Astrocyte of the hippocampus (primary cell): ENCODE data around the gene RBM12.

ENCODE experiments used
- DNase-seq: peaks from one replicate; pipeline ENCODE4 v3.0.0; 2011; ENCODE audit warnings: low read depth, low spot score

The RBM12 gene

GRCh38 chr20:35653893-35654292 lies 10.8 kb downstream of the RBM12 start:
- no peak for DNase-seq

GRCh38 chr20:35653430-35653734 lies 11.3 kb downstream of the RBM12 start:
- DNase-seq = no peak

GRCh38 chr20:35652641-35653429 lies 11.9 kb downstream of the RBM12 start:
- DNase-seq = no peak

GRCh38 chr20:35651958-35652357 lies 12.7 kb downstream of the RBM12 start:
- DNase-seq = no peak

GRCh38 chr20:35650632-35651031 lies 14.1 kb downstream of the RBM12 start:
- DNase-seq = no peak

DNA sequence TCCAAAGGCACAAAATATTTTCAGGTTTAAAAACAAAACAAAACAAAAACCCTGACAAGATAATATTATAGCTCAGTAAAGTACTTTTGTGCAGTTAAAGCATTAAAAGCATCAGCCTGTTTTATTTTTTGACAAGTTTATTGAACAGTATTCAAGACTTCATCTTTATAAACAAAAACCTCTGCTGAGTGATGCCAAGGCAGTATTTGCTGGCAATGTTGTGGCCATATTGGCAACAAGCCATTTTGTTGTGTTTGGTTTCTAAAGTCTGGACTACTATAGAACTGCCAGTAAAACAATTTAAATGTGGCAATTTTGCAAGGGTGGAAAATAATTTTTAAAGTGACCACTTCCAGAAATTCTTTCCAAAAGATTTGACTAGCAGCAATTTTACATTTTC lies 15.9 kb downstream of the RBM12 start:
- peak; percentile 56 for DNase-seq

GRCh38 chr20:35644806-35645205 lies 19.9 kb downstream of the RBM12 start:
- DNase-seq = no peak

GRCh38 chr20:35643045-35643444 lies 21.7 kb downstream of the RBM12 start:
- no peak for DNase-seq

DNA sequence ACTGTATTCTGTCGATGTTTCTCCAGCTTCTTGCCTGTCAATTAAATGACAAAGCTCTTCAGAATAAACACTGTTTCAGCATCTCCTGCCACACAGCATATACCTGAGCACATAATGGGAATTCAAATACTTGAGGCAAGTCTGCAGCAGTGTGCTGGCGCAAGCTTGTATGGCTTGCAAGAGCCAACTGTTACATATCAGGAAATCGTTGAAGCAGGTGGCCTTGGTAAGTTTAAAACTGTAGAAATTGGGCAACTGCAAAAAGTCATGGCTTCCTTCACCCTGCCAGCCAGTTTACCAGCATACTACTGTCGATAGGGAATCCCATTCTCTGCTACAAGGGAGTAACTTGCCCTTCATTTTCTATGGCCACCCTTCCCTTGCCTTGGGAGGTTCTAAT lies 23.0 kb downstream of the RBM12 start:
- no peak for DNase-seq

- no peak for DNase-seq
Measured at GRCh38 chr20:35640724-35641123, 24.0 kb downstream of the RBM12 start.

DNA sequence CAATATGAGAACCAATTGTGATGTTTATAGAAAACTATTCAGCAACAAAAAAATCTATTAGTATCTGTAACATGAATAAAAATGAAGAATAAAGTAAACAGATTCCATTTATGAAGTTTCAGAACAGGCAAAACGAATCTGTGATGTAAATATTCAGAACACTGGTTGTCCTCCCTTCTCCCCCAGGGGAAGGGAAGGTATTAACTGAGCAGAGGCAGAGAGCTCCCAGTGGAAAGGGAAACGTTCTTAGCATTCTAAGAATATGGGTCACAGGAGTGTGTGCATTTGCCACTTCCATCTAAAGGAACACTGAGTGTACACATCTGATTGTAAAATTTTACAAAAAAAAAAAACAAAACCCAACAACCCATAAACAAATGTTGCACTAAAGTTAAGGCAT lies 25.9 kb downstream of the RBM12 start:
- DNase-seq = no peak

GRCh38 chr20:35637276-35637675 lies 27.4 kb downstream of the RBM12 start:
- DNase-seq = no peak

DNA sequence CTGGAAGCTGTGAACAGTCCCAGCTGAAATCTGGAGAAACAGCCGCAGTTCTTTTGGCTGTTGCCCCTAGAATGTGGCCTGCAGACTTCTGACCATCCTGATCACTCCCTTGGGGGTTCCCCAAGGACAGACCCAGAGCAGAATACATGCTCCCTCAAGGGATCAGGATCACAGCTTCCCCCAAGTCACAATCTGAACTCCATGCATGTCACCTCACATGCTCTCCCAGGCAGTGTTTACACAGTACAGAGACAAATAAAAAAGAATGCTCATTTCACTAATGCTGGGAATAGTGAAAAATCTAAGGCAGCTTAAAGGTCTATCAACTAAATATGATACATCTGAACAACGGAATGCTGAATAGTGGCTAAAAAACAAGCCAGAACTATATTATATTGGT lies 28.6 kb downstream of the RBM12 start:
- DNase-seq = no peak

- no peak for DNase-seq
Measured at GRCh38 chr20:35635652-35636051, 29.0 kb downstream of the RBM12 start.

- no peak for DNase-seq
Measured at GRCh38 chr20:35632539-35633115, 32.1 kb downstream of the RBM12 start.

DNA sequence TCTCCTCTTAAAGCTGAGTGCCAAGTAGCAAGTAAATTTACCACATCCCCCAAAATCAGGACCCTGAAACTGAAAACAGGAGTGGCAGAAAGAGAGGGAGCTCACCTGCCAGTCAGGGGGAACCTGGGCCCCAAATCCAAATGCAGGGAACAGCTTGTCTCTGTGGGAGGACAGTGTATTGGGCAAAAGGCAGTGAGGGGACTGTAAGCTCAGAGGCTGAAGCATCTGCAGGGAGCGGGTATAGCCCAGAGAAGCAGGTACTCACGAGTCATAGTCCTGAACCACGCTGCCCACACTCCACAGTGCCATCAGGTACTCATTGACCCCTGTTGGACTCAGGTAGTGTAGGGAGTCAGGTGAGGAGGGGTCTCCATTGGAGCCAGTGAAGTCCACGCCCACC lies 34.1 kb downstream of the RBM12 start:
- DNase-seq = no peak

- DNase-seq = no peak
Measured at GRCh38 chr20:35629427-35630145, 35.1 kb downstream of the RBM12 start.

DNA sequence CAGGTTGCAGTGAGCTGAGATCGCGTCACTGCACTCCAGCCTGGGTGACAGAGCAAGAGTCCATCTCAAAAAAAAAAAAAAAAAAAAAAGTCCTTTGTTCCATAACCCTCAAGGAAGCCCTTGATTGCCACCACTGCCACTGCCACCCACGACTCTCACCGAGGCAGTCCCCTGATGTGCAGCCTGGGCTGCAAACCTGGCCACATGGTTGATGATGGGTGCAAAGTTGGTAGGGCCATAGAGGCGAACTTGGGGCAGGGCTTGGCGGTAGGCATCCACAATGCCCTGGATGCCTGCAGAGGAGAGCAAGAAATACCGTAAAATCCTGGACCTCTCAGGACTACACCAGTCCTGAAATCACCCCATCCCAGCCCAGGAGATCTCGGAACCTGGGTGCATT lies 37.6 kb downstream of the RBM12 start:
- no peak for DNase-seq

- DNase-seq = no peak
Measured at GRCh38 chr20:35626386-35627001, 38.2 kb downstream of the RBM12 start.

- DNase-seq = no peak
Measured at GRCh38 chr20:35625584-35626385, 38.9 kb downstream of the RBM12 start.

DNA sequence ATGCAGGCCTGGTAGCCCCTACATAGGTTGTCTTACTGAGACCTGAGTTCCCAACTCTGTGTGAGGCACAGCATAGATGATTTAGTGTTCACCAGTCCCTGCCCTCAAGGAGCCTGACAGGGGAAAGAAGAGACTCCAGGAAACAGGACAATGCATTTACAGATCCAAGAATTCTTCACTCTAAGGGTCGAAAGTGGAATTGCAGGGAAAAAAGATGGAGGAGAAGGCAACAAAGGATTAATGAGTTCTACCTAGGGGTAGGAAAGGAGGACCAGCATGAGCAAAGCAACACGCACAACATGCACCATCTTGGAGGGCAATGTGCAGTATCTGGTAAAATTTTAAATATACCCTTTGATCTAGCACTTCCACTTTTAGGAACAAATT lies 43.1 kb downstream of the RBM12 start:
- no peak for DNase-seq
